Measurements from ENCODE around the gene AGFG2. TPM values are rescaled to one million over a fixed set of nuclear protein-coding genes. Genes with fewer than 3 reads are reported as not detected.
A peak's percentile ranks its signal among the peaks of the same experiment; 100 is the strongest.
"Not testable (repeated sequence)": the region's sequence is repeated elsewhere in the genome, so short reads cannot be mapped to it uniquely, and the experiment has no call there.

Gene AGFG2
- total RNA-seq, 1 donor: 19.3 TPM

DNA sequence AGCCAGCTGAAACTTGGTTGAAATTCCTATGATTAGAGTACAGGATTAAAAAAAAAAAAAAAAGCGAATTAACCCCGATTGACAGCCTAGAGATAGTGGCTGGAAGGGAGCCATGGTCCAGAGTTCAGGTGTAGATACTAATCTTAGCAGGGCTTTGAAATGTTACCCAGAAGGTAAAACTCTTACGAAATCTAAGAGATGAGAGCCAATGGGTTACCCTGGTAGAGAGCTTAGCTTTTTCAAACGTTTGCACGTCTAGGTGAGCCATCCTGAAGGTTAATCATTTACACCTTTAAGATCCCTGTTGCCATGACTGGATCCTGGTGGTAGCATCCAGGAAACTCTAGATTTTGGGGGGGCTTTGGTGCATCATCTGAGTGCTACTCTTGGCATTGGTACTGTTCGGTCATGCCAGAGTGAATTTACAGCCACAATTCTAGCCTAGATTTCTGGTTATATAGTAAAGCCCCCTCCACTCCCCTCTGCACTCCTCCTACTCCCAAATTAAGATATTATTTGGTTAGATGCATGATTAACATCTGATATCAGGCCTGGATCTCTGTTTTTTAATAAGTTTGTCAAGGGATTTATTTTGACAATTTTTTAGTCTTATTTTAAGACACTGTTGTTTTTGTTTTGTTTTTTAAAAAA is 1.2 kb downstream of the AGFG2 start:
- TF ChIP-seq, protein P1, sequence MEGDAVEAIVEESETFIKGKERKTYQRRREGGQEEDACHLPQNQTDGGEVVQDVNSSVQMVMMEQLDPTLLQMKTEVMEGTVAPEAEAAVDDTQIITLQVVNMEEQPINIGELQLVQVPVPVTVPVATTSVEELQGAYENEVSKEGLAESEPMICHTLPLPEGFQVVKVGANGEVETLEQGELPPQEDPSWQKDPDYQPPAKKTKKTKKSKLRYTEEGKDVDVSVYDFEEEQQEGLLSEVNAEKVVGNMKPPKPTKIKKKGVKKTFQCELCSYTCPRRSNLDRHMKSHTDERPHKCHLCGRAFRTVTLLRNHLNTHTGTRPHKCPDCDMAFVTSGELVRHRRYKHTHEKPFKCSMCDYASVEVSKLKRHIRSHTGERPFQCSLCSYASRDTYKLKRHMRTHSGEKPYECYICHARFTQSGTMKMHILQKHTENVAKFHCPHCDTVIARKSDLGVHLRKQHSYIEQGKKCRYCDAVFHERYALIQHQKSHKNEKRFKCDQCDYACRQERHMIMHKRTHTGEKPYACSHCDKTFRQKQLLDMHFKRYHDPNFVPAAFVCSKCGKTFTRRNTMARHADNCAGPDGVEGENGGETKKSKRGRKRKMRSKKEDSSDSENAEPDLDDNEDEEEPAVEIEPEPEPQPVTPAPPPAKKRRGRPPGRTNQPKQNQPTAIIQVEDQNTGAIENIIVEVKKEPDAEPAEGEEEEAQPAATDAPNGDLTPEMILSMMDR (IDR thresholded peaks at IDR 0.05; ENCODE audit: insufficient read depth, low read length): no peak
- DNase-seq (ENCODE audit: low read depth): no peak
- H3K4me3 ChIP-seq (ENCODE audit: low read depth, low read length): peak overlapping the region; percentile 83

DNA sequence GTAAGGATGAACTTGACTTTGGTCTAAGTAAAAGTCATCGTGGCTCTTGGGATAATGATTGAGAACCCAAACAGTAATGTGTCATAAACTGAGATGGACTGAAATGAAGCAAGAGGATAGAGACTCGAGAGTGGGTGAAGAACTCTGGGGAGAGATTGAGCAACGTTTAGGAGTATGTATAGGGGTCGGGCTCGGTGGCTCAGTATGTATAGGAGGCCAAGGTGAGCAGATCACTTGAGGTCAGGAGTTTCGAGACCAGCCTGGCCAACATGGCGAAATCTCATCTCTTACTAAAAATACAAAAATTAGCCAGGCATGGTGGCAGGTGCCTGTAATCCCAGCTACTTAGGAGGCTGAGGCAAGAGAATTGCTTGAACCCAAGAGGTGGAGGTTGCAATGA is 2.3 kb downstream of the AGFG2 start:
- DNase-seq (ENCODE audit: low read depth); H3K4me3 ChIP-seq (ENCODE audit: low read depth, low read length): not testable (repeated sequence)

DNA sequence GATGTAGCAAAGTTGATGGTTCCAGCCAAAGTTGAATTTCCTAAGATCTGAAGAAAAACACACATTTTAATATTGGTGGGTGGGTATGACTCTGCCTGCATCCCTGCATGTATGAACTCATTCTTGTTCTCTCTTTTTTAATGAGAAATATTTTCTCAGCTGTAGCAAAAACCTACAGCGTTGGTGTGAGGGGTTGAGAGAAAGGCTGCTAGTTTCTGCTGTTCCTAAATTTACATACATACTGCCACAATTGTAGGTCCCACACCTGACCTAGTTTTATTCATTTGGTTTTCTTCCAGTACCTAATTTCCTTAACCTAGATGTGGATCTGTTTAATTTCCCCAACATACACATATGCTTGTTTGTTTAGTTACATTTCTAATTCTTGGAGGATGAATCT is 4.6 kb downstream of the AGFG2 start:
- DNase-seq (ENCODE audit: low read depth): no peak
- TF ChIP-seq, protein P1 (IDR thresholded peaks at IDR 0.05; ENCODE audit: insufficient read depth, low read length): no peak

GRCh38 chr7:100544386-100544785 is 5.4 kb downstream of the AGFG2 start:
- no peak for DNase-seq (ENCODE audit: low read depth)
- H3K4me3 ChIP-seq (ENCODE audit: low read depth, low read length): no peak overlapping the region
- TF ChIP-seq, protein P1 (IDR thresholded peaks at IDR 0.05; ENCODE audit: insufficient read depth, low read length): no peak

More for the DNA sequence above, 4.6 kb downstream of the AGFG2 start:
- no peak overlapping the region for H3K4me3 ChIP-seq (ENCODE audit: low read depth, low read length)

DNA sequence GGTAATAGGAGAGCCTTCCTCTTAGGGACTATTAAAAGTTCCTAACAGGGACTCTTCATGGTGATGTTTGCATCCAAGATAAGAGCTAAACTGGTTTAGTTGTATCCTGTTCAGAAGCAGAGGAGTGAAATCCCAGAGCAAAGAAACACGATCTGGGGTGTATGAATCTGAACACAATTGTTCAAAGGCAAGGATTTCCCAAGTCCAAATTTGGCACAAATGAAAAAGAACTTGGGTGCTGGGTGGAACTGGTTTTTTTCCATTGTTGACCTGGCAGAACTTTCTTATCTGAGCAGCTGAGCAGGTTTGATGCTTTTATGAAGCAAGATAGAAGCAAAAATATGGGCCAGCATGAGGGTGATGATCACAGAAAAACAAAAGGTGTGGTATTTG is 6.0 kb downstream of the AGFG2 start:
- DNase-seq (ENCODE audit: low read depth): peak; percentile 65
- TF ChIP-seq, protein P1 (IDR thresholded peaks at IDR 0.05; ENCODE audit: insufficient read depth, low read length): no peak
- H3K4me3 ChIP-seq (ENCODE audit: low read depth, low read length): no peak overlapping the region

DNA sequence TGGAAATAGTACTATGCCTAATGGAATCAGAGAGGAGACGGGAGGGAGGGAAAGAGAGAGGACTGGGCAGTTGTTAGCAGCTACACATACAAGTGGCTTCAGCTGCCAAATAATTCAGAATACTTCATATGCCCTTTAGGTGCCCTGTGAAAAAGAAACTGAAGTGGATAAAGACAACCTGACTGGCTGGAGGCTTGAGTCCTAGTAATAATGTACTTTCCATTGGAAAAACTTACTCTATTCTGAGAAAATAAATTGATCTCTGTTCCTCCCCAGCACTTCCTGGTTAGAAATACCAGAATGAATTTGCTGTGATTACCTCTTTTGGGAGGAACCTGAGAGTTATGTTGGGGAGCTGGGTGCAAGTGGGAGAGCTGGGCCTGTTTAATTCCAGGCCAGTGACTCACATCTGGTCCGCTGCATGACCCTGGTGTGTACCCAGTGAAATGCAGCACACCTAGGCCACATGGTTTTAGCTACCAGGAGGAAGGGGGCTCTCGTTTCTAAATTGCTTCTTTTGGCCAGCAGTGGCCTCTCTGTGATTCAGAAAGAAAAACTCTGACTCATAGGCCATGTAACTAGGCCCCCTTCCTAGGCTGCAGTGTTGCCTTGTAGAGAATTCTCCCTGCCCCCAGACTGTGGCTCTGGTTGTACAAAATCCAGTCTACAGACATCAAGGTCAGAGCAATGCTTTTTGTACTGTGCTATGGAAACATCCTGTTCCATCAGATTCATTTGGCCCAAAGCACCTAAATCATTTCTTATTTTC is 6.5 kb downstream of the AGFG2 start:
- peak overlapping the region; percentile 3 for H3K4me3 ChIP-seq (ENCODE audit: low read depth, low read length)
- peak; percentile 83 for DNase-seq (ENCODE audit: low read depth)
- TF ChIP-seq, protein P1 (IDR thresholded peaks at IDR 0.05; ENCODE audit: insufficient read depth, low read length): peak; percentile 11

GRCh38 chr7:100546129-100546925 is 7.3 kb downstream of the AGFG2 start:
- no peak overlapping the region for H3K4me3 ChIP-seq (ENCODE audit: low read depth, low read length)
- no peak for DNase-seq (ENCODE audit: low read depth)
- TF ChIP-seq, protein P1 (IDR thresholded peaks at IDR 0.05; ENCODE audit: insufficient read depth, low read length): no peak

Data from fibroblast of the aortic adventitia (primary cell).